GM12878 (cell line): ENCODE measurements around the gene TFAM. TPM values are rescaled to one million over a fixed set of nuclear protein-coding genes. Genes with fewer than 3 reads are reported as not detected.

ENCODE experiments used
- ATAC-seq: fragments of 200-7000 bp; cut with Tn5 transposase; 3 replicates; pipeline ENCODE4 v1.9.1; 2020; ENCODE audit warnings: mild to moderate bottlenecking, moderate library complexity
- BruUV-seq: library from RNA; stranded (reverse); fragments of 400-500 nt; replicated peaks from 2 replicates; lab custom pipeline; 2021; lab: Mats Ljungman, UMichigan
- CTCF ChIA-PET: fragments of 300-600 bp; sonication (Branson Sonifier 250); formaldehyde crosslinking; extraction: SDS; loops from one replicate; lab custom pipeline; 2021; ENCODE audit warnings: inconsistent platforms; lab: Yijun Ruan, JAX
- POLR2A ChIA-PET: fragments of 350-600 bp; formaldehyde crosslinking; extraction: SDS; loops from one replicate; lab custom pipeline; 2021; ENCODE audit warnings: inconsistent platforms; lab: Charles Lee
- RAD21 ChIA-PET: fragments of 300-600 bp; sonication (Branson Sonifier 250); formaldehyde crosslinking; loops from one replicate; lab custom pipeline; 2023; ENCODE audit warnings: antibody characterized with exemption; ENCODE audit not compliant: unreplicated experiment; lab: Charles Lee
- SMC1A ChIA-PET: fragments of 300-600 bp; sonication (Branson Sonifier 250); formaldehyde crosslinking; loops from one replicate; lab custom pipeline; 2023; ENCODE audit not compliant: unreplicated experiment, uncharacterized antibody; lab: Charles Lee
- DNase-seq: peaks from one replicate; pipeline ENCODE4 v3.0.0-alpha.2; 2011; ENCODE audit warnings: low read depth, low spot score
- FAIRE-seq: peaks from 3 replicates; lab custom pipeline; 2011; peaks lifted over from hg19 to GRCh38; lab: Jason Lieb, UNC
- H2AFZ ChIP-seq: 2 replicates; pipeline ENCODE4 v1.6.0; 2011; ENCODE audit warnings: low read depth, low read length, control low read depth; ENCODE audit not compliant: control insufficient read depth
- H3K27ac ChIP-seq: 2 replicates; pipeline ENCODE4 v1.5.1; 2011; ENCODE audit warnings: control low read depth; ENCODE audit not compliant: control insufficient read depth, insufficient read depth
- H3K27me3 ChIP-seq, 2 experiments: replicated peaks in 1 of 2; 2 replicates each; pipeline versions ENCODE4 v1.6.0 to v1.6.1; 2011; ENCODE audit warnings: low read length in 1 of 2; ENCODE audit not compliant: control insufficient read depth in 2 of 2, insufficient read depth in 2 of 2
- H3K36me3 ChIP-seq, 2 experiments: 2 replicates each; pipeline ENCODE4 v1.5.1; 2011; ENCODE audit warnings: low read length in 1 of 2; ENCODE audit not compliant: control insufficient read depth in 2 of 2, insufficient read depth in 2 of 2
- H3K4me1 ChIP-seq: 2 replicates; pipeline ENCODE4 v1.6.1; 2011; ENCODE audit warnings: mild to moderate bottlenecking, low read length, moderate library complexity, mixed read lengths; ENCODE audit not compliant: control insufficient read depth, insufficient read depth
- H3K4me2 ChIP-seq: 2 replicates; pipeline ENCODE4 v1.6.0; 2011; ENCODE audit warnings: control low read depth; ENCODE audit not compliant: control insufficient read depth, insufficient read depth
- H3K4me3 ChIP-seq: fragments of 200-600 bp; sonication (generic); 2 replicates; pipeline ENCODE4 v1.5.1; 2016
- H3K79me2 ChIP-seq: 2 replicates; pipeline ENCODE4 v1.6.0; 2011; ENCODE audit warnings: low read length; ENCODE audit not compliant: control insufficient read depth, insufficient read depth
- H3K9ac ChIP-seq: 2 replicates; pipeline ENCODE4 v1.8.0; 2011; ENCODE audit warnings: low read length, control low read depth, mixed read lengths; ENCODE audit not compliant: control insufficient read depth, insufficient read depth
- H3K9me3 ChIP-seq: replicated peaks from 3 replicates; pipeline ENCODE4 v1.5.1; 2011; ENCODE audit warnings: mild to moderate bottlenecking, low read length; ENCODE audit not compliant: control insufficient read depth, insufficient read depth
- H4K20me1 ChIP-seq: 2 replicates; pipeline ENCODE4 v1.6.0; 2011; ENCODE audit not compliant: control insufficient read depth, insufficient read depth
- CBX3 ChIP-seq: fragments of 200-600 bp; sonication (generic); IDR thresholded peaks from 2 replicates; pipeline ENCODE4 v1.6.1; 2016; ENCODE audit warnings: low read depth, borderline replicate concordance
- GATAD2B ChIP-seq: fragments of 450-650 bp; conservative IDR thresholded peaks from 2 replicates; pipeline ENCODE4 v1.6.1; 2017; ENCODE audit warnings: low read depth, mild to moderate bottlenecking, moderate library complexity
- HDAC2 ChIP-seq: fragments of 200-600 bp; sonication (generic); IDR thresholded peaks from 2 replicates; pipeline ENCODE4 v1.6.1; 2017
- NFYB ChIP-seq: IDR thresholded peaks from 2 replicates; pipeline ENCODE4 v1.6.1; 2011; ENCODE audit warnings: low read depth, mild to moderate bottlenecking, low read length, improper control_type of control experiment, moderate library complexity; ENCODE audit not compliant: insufficient read depth
- POLR2A ChIP-seq: IDR thresholded peaks from 2 replicates; pipeline ENCODE4 v1.6.1; 2011; ENCODE audit warnings: low read depth, mild to moderate bottlenecking, low read length
- TBL1XR1 ChIP-seq: IDR thresholded peaks from 2 replicates; pipeline ENCODE4 v1.6.1; 2012; ENCODE audit warnings: low read depth, low read length, improper control_type of control experiment
- ZBTB40 ChIP-seq: fragments of 450-650 bp; IDR thresholded peaks from 2 replicates; pipeline ENCODE4 v1.6.1; 2016; ENCODE audit warnings: mild to moderate bottlenecking, moderate library complexity, borderline replicate concordance
- ZNF217 ChIP-seq: fragments of 450-650 bp; IDR thresholded peaks from 2 replicates; pipeline ENCODE4 v1.6.1; 2017; ENCODE audit warnings: antibody characterized with exemption, mild to moderate bottlenecking
- ZNF384 ChIP-seq: IDR thresholded peaks from 2 replicates; pipeline ENCODE4 v1.6.1; 2012; ENCODE audit warnings: low read depth, mild to moderate bottlenecking, low read length, improper control_type of control experiment, borderline replicate concordance
- WGBS: methylation state at CpG from one replicate; pipeline ENCODE4 v1.1.6; 2016; ENCODE audit warnings: low lambda C conversion rate; ENCODE audit not compliant: insufficient replicate concordance, insufficient coverage; ENCODE audit errors: missing lambda C conversion rate; 5-methylcytosine and 5-hydroxymethylcytosine counted together
- in situ Hi-C: fragments of 300-500 bp; cut with MboI; formaldehyde crosslinking; loops from 9 replicates; pipeline ENCODE4 v1.14.3; 2018; ENCODE audit warnings: mixed read lengths
- intact Hi-C: fragments of 100-400 bp; cut with micrococcal nuclease; formaldehyde crosslinking; loops from one replicate; pipeline ENCODE4 v1.14.2; 2022; ENCODE audit not compliant: unreplicated experiment
- polyA plus RNA-seq, 11 experiments: library from polyadenylated mRNA; depleted of rRNA in 4 of 11; unstranded in 6 of 11; stranded (reverse) in 5 of 11; fragments of >200 nt; fragmentation: Nextera tagmentation in 4 of 11; fragmentation: Illumina TruSeq in 1 of 11; extraction: Ambion mirVana in 4 of 11; extraction: Trizol in 1 of 11; gene quantifications; 1 replicate in 1 of 11; 2 replicates in 10 of 11; pipeline versions ENCODE4 v1.2.1 to v1.2.3, GENCODE V29; 2011 to 2016; ENCODE audit warnings: inconsistent platforms in 2 of 11, missing spikeins in 2 of 11, low read depth in 1 of 11
- total RNA-seq, 4 experiments: library from RNA; depleted of rRNA in 3 of 4; stranded (reverse); fragments of >200 nt in 3 of 4; fragmentation: Illumina TruSeq in 1 of 4; extraction: Trizol in 1 of 4; gene quantifications; 2 replicates each; pipeline versions ENCODE4 v1.2.1 to v1.2.3, GENCODE V29; 2013 to 2021
- TF ChIP-seq, protein P1 (sequence below): fragments of 450-650 bp; IDR thresholded peaks from 2 replicates; pipeline ENCODE4 v1.6.1; 2017; ENCODE audit warnings: mild to moderate bottlenecking, moderate library complexity

The TFAM gene
- total and polyA plus RNA-seq, 10 of the 15 experiments (the other 5 are each of a cell fraction or from before 2014, with no cell fraction given): 44.9 to 135 (median 93.3) TPM

- WGBS: 43% methylated on average over 4 of the region's 4 CpGs
- Histone ChIP-seq H4K20me1 (no peaks in the 10 kb centered on the region), H3K9ac (no peak overlapping the region), H3K9me3 (no peaks in the 10 kb centered on the region), H3K27me3 (no peaks in the 10 kb centered on the region), H3K27ac (no peak overlapping the region), H3K4me3 (no peak overlapping the region), H3K4me2 (no peak overlapping the region), H3K79me2 (no peaks in the 10 kb centered on the region), H2AFZ (no peak overlapping the region), H3K4me1 (no peaks in the 10 kb centered on the region), H3K36me3 (peaks cover 0 to 16% of the 10 kb centered on the region in 2 experiments; a peak in 3 of 4 replicates)
- no peak for TF ChIP-seq CBX3
- TF ChIP-seq, protein P1, sequence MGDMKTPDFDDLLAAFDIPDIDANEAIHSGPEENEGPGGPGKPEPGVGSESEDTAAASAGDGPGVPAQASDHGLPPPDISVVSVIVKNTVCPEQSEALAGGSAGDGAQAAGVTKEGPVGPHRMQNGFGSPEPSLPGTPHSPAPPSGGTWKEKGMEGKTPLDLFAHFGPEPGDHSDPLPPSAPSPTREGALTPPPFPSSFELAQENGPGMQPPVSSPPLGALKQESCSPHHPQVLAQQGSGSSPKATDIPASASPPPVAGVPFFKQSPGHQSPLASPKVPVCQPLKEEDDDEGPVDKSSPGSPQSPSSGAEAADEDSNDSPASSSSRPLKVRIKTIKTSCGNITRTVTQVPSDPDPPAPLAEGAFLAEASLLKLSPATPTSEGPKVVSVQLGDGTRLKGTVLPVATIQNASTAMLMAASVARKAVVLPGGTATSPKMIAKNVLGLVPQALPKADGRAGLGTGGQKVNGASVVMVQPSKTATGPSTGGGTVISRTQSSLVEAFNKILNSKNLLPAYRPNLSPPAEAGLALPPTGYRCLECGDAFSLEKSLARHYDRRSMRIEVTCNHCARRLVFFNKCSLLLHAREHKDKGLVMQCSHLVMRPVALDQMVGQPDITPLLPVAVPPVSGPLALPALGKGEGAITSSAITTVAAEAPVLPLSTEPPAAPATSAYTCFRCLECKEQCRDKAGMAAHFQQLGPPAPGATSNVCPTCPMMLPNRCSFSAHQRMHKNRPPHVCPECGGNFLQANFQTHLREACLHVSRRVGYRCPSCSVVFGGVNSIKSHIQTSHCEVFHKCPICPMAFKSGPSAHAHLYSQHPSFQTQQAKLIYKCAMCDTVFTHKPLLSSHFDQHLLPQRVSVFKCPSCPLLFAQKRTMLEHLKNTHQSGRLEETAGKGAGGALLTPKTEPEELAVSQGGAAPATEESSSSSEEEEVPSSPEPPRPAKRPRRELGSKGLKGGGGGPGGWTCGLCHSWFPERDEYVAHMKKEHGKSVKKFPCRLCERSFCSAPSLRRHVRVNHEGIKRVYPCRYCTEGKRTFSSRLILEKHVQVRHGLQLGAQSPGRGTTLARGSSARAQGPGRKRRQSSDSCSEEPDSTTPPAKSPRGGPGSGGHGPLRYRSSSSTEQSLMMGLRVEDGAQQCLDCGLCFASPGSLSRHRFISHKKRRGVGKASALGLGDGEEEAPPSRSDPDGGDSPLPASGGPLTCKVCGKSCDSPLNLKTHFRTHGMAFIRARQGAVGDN: no peak
- TF ChIP-seq HDAC2: no peak
- TF ChIP-seq ZBTB40: no peak
- TF ChIP-seq ZNF384: no peak
- no peak for TF ChIP-seq GATAD2B
- no peak for TF ChIP-seq NFYB
- no peak for TF ChIP-seq POLR2A
- TF ChIP-seq TBL1XR1: no peak
- TF ChIP-seq ZNF217: no peak
- ATAC-seq: no peak
- intact Hi-C loops: no loop called here
- POLR2A ChIA-PET: no interaction called here
- RAD21 ChIA-PET: no interaction called here
- FAIRE-seq: no peak
- no TSS peak for BruUV-seq
- in situ Hi-C loops: no loop called here
- CTCF ChIA-PET: interaction anchor here (1.3 to 1.7 kb wide), 2 partner anchors 100 to 132 kb away, joined by 4 to 5 read pairs; no protein-coding TSS in a partner anchor
- SMC1A ChIA-PET: interaction anchor here (0.7 to 1.3 kb wide), 3 partner anchors 12 to 108 kb away, joined by 3 to 4 read pairs (median 3); no protein-coding TSS in a partner anchor
- no peak for DNase-seq
Measured at GRCh38 chr10:58399410-58399809, 14.2 kb downstream of the TFAM start.
